Adrenal gland (tissue), 12 donors: Measurements from ENCODE around the gene P2RY1. TPM values are rescaled to one million over a fixed set of nuclear protein-coding genes. Genes with fewer than 3 reads are reported as not detected.
A peak's percentile ranks its signal among the peaks of the same experiment; 100 is the strongest.

Experiments
- DNase-seq, 7 donors: peaks; one replicate each; pipeline ENCODE4 v3.0.0-alpha.2; 2019 to 2020
- H3K27ac ChIP-seq, 5 donors: fragments of 200-600 bp; sonication (generic) in 4 of 5; 1 replicate in 3 of 5; 2 replicates in 2 of 5; pipeline versions ENCODE4 v1.5.1 to v1.8.0; 2016 to 2020; ENCODE audit warnings: mild to moderate bottlenecking in 1 of 5
- H3K27me3 ChIP-seq: fragments of 200-600 bp; 2 replicates; pipeline ENCODE4 v1.8.0; 2021
- H3K36me3 ChIP-seq, 2 donors: fragments of 200-600 bp; replicated peaks in 1 of 2; 1 replicate in 1 of 2; 2 replicates in 1 of 2; pipeline versions ENCODE4 v1.5.1 to v1.8.0; 2018 to 2022
- H3K4me1 ChIP-seq, 2 donors: fragments of 200-600 bp; replicated peaks in 1 of 2; 1 replicate in 1 of 2; 2 replicates in 1 of 2; pipeline versions ENCODE4 v1.5.1 to v1.8.0; 2018 to 2021
- H3K4me3 ChIP-seq, 4 donors: fragments of 200-600 bp; sonication (generic) in 3 of 4; one replicate each; pipeline ENCODE4 v1.5.1; 2016 to 2018
- H3K9me3 ChIP-seq, 3 donors: fragments of 200-600 bp; sonication (generic) in 1 of 3; replicated peaks in 1 of 3; 1 replicate in 2 of 3; 2 replicates in 1 of 3; pipeline versions ENCODE4 v1.5.1 to v1.8.0; 2016 to 2021
- CTCF ChIP-seq, 6 experiments: fragments of 450-650 bp in 4 of 6; fragments of 200-600 bp in 2 of 6; sonication (generic) in 1 of 6; IDR thresholded peaks; 1 replicate in 5 of 6; 2 replicates in 1 of 6; pipeline versions ENCODE4 v1.5.1 to v1.8.0; 2016 to 2021; ENCODE audit warnings: antibody characterized with exemption in 6 of 6, mild to moderate bottlenecking in 2 of 6, moderate library complexity in 1 of 6
- POLR2A ChIP-seq, 2 donors: fragments of 450-650 bp; IDR thresholded peaks; one replicate each; pipeline ENCODE4 v1.6.1; 2017; ENCODE audit warnings: antibody characterized with exemption in 2 of 2, mild to moderate bottlenecking in 2 of 2, moderate library complexity in 1 of 2
- WGBS, 4 donors: extraction: QIAGEN DNeasy Blood & Tissue Kit in 2 of 4; methylation state at CpG; one replicate each; pipeline versions ENCODE4 v1.1.5 to v1.1.7; 2013 to 2017; 5-methylcytosine and 5-hydroxymethylcytosine counted together
- intact Hi-C, 2 donors: fragments of 100-400 bp; cut with DNase I; formaldehyde crosslinking; loops; one replicate each; pipeline versions ENCODE4 v1.14.1 to v1.15.0; 2022 to 2023
- polyA plus RNA-seq, 3 donors: library from polyadenylated mRNA; stranded (reverse); fragments of 200-250 nt in 2 of 3; fragments of 350-450 nt in 1 of 3; fragmentation: Illumina TruSeq in 1 of 3; extraction: RNeasy Lipid Tissue Mini Kit (QIAGEN cat#74804) in 1 of 3; gene quantifications; one replicate each; pipeline ENCODE4 v1.2.3, GENCODE V29; 2013 to 2014
- total RNA-seq, 9 donors: library from RNA; depleted of rRNA in 4 of 9; stranded (reverse); fragments of >200 nt in 4 of 9; fragments of 120-200 nt in 1 of 9; fragmentation: NEBNext Ultra II Directional in 1 of 9; extraction: Animal tissue kit (Norgen Biotek cat#: 25700) in 1 of 9; gene quantifications; one replicate each; pipeline versions ENCODE4 v1.1.0 to v1.2.4, GENCODE V29; 2013 to 2023
- donor health status: healthy with polysubstance abuse.
- donor health status: Bipolar disorder and iron deficiency.
- donor health status: DM: yes; HTN: yes; CAD: no.
- donor health status: DM: no; HTN: no; CAD: no.
- donor health status: DM: no; HTN: no; CAD: no.
- donor health status: DM: yes; HTN: yes; CAD: no.

Gene P2RY1
- total and polyA plus RNA-seq, 12 donors: 0.57 to 7.6 (median 3.5) TPM

DNA sequence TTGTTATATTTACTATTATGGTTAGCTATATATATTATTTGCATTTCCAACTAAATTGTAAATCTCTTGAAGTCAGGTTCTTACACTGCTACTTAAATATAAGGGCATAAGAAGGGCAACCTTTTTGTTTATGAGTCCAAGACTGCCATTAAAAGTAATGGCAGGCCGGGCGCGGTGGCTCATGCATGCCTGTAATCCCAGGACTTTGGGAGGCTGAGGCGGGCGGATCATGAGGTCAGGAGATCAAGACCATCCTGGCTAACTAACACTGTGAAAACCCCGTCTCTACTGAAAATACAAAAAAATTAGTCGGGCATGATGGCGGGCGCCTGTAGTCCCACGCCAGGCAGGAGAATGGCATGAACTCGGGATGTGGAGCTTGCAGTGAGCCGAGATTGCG is 2.9 kb upstream of the P2RY1 start:
- H3K36me3 ChIP-seq: no peaks in the 10 kb centered on the region
- intact Hi-C loops: no loop called here
- no peak for TF ChIP-seq CTCF (IDR thresholded peaks at IDR 0.05)
- TF ChIP-seq POLR2A (IDR thresholded peaks at IDR 0.05): no peak
- no peaks in the 10 kb centered on the region for H3K9me3 ChIP-seq
- peaks cover 6% of the 10 kb centered on the region for H3K27me3 ChIP-seq
- no peaks in the 10 kb centered on the region for H3K4me1 ChIP-seq
- H3K27ac ChIP-seq: no peak overlapping the region
- DNase-seq: no peak
- 90 to 95% (median 92%) methylated on average over 13 of the region's 13 CpGs for WGBS, 4 donors
- no peak overlapping the region for H3K4me3 ChIP-seq

- intact Hi-C loops: no loop called here
- TF ChIP-seq POLR2A (IDR thresholded peaks at IDR 0.05): no peak
- TF ChIP-seq CTCF (IDR thresholded peaks at IDR 0.05): no peak
- DNase-seq: no peak
- H3K36me3 ChIP-seq: no peaks in the 10 kb centered on the region
- peaks cover 6% of the 10 kb centered on the region for H3K27me3 ChIP-seq
- no peak overlapping the region for H3K27ac ChIP-seq
- H3K4me3 ChIP-seq: no peak overlapping the region
- H3K4me1 ChIP-seq: no peaks in the 10 kb centered on the region
- H3K9me3 ChIP-seq: no peaks in the 10 kb centered on the region
Observed at GRCh38 chr3:152833089-152833488, 1.8 kb upstream of the P2RY1 start.

DNA sequence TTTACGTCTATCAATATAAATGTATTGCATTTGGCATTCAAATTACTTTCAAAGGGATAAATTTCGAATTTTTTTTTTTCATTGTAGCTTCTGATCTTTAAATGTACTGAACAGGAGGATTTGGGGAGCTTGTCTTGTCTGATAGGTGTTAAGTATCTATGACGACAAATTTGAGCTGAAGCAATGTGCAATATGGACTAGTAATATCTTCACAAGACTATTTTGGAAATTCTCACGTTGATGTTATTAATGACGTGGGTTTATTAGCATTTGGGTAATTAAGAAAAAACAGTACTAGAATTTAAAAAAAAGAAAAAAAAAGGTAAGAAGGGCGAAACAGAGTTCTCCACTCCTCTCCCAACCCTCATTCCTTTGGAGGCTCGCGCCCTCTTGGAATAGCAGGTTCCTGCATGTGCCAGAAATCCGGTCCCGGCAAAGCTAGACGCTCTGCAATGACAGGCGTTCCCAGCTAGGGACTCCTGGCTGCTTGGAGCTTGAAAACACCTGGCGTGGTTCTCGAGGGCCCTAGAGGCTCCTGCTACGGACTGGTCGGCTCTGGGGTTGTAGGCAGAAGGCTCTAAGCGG is 648 bp upstream of the P2RY1 start:
- TF ChIP-seq POLR2A (IDR thresholded peaks at IDR 0.05) (no peak), CTCF (IDR thresholded peaks at IDR 0.05) (no peak)
- 12 to 14% (median 12%) methylated on average over 14 to 17 of the region's 17 CpGs for WGBS, 4 donors
- intact Hi-C loops: no loop called here
- H3K36me3 ChIP-seq: no peaks in the 10 kb centered on the region
- no peaks in the 10 kb centered on the region for H3K9me3 ChIP-seq
- H3K4me3 ChIP-seq: peak overlapping the region in 2 of 4 donors; percentile 30 to 73
- peaks cover 6% of the 10 kb centered on the region for H3K27me3 ChIP-seq
- DNase-seq: no peak
- H3K27ac ChIP-seq: peak overlapping the region in 4 of 5 donors; percentile 39 to 87 (median 68)
- H3K4me1 ChIP-seq: no peaks in the 10 kb centered on the region

DNA sequence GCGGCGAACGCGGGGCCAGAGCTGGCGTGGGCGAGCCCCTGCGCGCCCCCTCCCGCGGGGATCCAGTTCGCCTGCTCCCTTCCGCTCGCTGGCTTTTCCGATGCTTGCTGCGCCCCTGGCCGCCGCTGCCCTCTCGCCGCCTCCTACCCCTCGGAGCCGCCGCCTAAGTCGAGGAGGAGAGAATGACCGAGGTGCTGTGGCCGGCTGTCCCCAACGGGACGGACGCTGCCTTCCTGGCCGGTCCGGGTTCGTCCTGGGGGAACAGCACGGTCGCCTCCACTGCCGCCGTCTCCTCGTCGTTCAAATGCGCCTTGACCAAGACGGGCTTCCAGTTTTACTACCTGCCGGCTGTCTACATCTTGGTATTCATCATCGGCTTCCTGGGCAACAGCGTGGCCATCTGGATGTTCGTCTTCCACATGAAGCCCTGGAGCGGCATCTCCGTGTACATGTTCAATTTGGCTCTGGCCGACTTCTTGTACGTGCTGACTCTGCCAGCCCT is 721 bp downstream of the P2RY1 start:
- no peaks in the 10 kb centered on the region for H3K9me3 ChIP-seq
- TF ChIP-seq POLR2A (IDR thresholded peaks at IDR 0.05) (no peak), CTCF (IDR thresholded peaks at IDR 0.05) (no peak)
- H3K36me3 ChIP-seq: no peaks in the 10 kb centered on the region
- peak overlapping the region in 4 of 5 donors; percentile 39 to 87 (median 68) for H3K27ac ChIP-seq
- H3K4me1 ChIP-seq: no peaks in the 10 kb centered on the region
- WGBS, 4 donors: 2 to 4% (median 3%) methylated on average over 21 to 47 of the region's 47 CpGs
- peaks cover 6% of the 10 kb centered on the region for H3K27me3 ChIP-seq
- H3K4me3 ChIP-seq: peak overlapping the region in 3 of 4 donors; percentile 30 to 73 (median 62)
- DNase-seq: peak in 3 of 7 donors; percentile 3 to 54 (median 21)
- intact Hi-C loops: no loop called here
